ENCODE results near the gene ATE1. TPM values are rescaled to one million over a fixed set of nuclear protein-coding genes. Genes with fewer than 3 reads are reported as not detected.

ATE1 gene
- total RNA-seq, 3 donors from 2014 or later, result 25.0 to 46.8 (median 29.5) TPM

- Histone ChIP-seq H3K4me1 (no peaks in the 10 kb centered on the region), H3K4me3 (no peak overlapping the region), H3K27ac (no peak overlapping the region), H3K36me3 (no peaks in the 10 kb centered on the region), H3K27me3 (no peaks in the 10 kb centered on the region), H3K9me3 (no peaks in the 10 kb centered on the region)
- TF ChIP-seq CTCF (IDR thresholded peaks at IDR 0.05) (no peak), POLR2A (IDR thresholded peaks at IDR 0.05) (no peak), POLR2AphosphoS5 (IDR thresholded peaks at IDR 0.05) (no peak)
- DNase-seq (ENCODE audit: low spot score in 2 of 2), result no peak
- intact Hi-C loops (cut with DNase I; ENCODE audit: low total_unique reads), result no loop called here
Measured at GRCh38 chr10:121715076-121715475, 212.8 kb downstream of the ATE1 start.

- Histone ChIP-seq H3K4me1 (no peaks in the 10 kb centered on the region), H3K27me3 (no peaks in the 10 kb centered on the region), H3K27ac (no peak overlapping the region), H3K4me3 (no peak overlapping the region), H3K36me3 (no peaks in the 10 kb centered on the region), H3K9me3 (no peaks in the 10 kb centered on the region)
- DNase-seq (ENCODE audit: low spot score in 2 of 2), result no peak
- intact Hi-C loops (cut with DNase I; ENCODE audit: low total_unique reads), result no loop called here
- no peak for TF ChIP-seq POLR2A (IDR thresholded peaks at IDR 0.05)
- TF ChIP-seq POLR2AphosphoS5 (IDR thresholded peaks at IDR 0.05), result no peak
- no peak for TF ChIP-seq CTCF (IDR thresholded peaks at IDR 0.05)
Measured at GRCh38 chr10:121713486-121713885, 214.3 kb downstream of the ATE1 start.

- Histone ChIP-seq H3K27me3 (no peaks in the 10 kb centered on the region), H3K36me3 (no peaks in the 10 kb centered on the region), H3K27ac (no peak overlapping the region), H3K9me3 (no peaks in the 10 kb centered on the region), H3K4me1 (no peaks in the 10 kb centered on the region), H3K4me3 (no peak overlapping the region)
- intact Hi-C loops (cut with DNase I; ENCODE audit: low total_unique reads), result no loop called here
- TF ChIP-seq POLR2A (IDR thresholded peaks at IDR 0.05) (no peak), POLR2AphosphoS5 (IDR thresholded peaks at IDR 0.05) (no peak), CTCF (IDR thresholded peaks at IDR 0.05) (no peak)
- no peak for DNase-seq (ENCODE audit: low spot score in 2 of 2)
Measured at GRCh38 chr10:121710971-121711370, 216.9 kb downstream of the ATE1 start.

- Histone ChIP-seq H3K4me1 (no peaks in the 10 kb centered on the region), H3K27me3 (no peaks in the 10 kb centered on the region), H3K27ac (peak overlapping the region in 1 of 2 donors; percentile 52), H3K4me3 (no peak overlapping the region), H3K36me3 (no peaks in the 10 kb centered on the region), H3K9me3 (no peaks in the 10 kb centered on the region)
- intact Hi-C loops (cut with DNase I; ENCODE audit: low total_unique reads), result no loop called here
- TF ChIP-seq CTCF (IDR thresholded peaks at IDR 0.05) (no peak), POLR2A (IDR thresholded peaks at IDR 0.05) (no peak), POLR2AphosphoS5 (IDR thresholded peaks at IDR 0.05) (no peak)
- no peak for DNase-seq (ENCODE audit: low spot score in 2 of 2)
Measured at GRCh38 chr10:121710207-121710606, 217.6 kb downstream of the ATE1 start.

GRCh38 chr10:121709675-121710073 lies 218.2 kb downstream of the ATE1 start:
- H3K9me3 ChIP-seq, result no peaks in the 10 kb centered on the region
- H3K4me1 ChIP-seq, result no peaks in the 10 kb centered on the region
- no peak for DNase-seq (ENCODE audit: low spot score in 2 of 2)
- H3K27me3 ChIP-seq, result no peaks in the 10 kb centered on the region
- H3K4me3 ChIP-seq, result no peak overlapping the region
- H3K27ac ChIP-seq, result no peak overlapping the region
- intact Hi-C loops (cut with DNase I; ENCODE audit: low total_unique reads), result no loop called here
- H3K36me3 ChIP-seq, result no peaks in the 10 kb centered on the region
- TF ChIP-seq CTCF (IDR thresholded peaks at IDR 0.05) (no peak), POLR2AphosphoS5 (IDR thresholded peaks at IDR 0.05) (no peak), POLR2A (IDR thresholded peaks at IDR 0.05) (no peak)

All from breast epithelium (tissue), 4 donors.